GM12891 (cell line): ENCODE data around the gene TRPM1.
A peak's percentile ranks its signal among the peaks of the same experiment; 100 is the strongest.

ENCODE experiments used
- DNase-seq: peaks from one replicate; pipeline ENCODE4 v3.0.0; 2011; ENCODE audit warnings: low spot score; ENCODE audit not compliant: insufficient read length
- FAIRE-seq: peaks from 2 replicates; lab custom pipeline; 2011; peaks lifted over from hg19 to GRCh38; lab: Jason Lieb, UNC
- PAX5 ChIP-seq: IDR thresholded peaks from 2 replicates; pipeline ENCODE4 v1.6.1; 2011; ENCODE audit warnings: low read length, moderate library complexity, mild to moderate bottlenecking; ENCODE audit not compliant: insufficient read depth, severe bottlenecking
- POLR2A ChIP-seq: IDR thresholded peaks from 2 replicates; pipeline ENCODE4 v1.6.1; 2011; ENCODE audit warnings: low read depth, low read length, control low read depth
- POLR2AphosphoS5 ChIP-seq: IDR thresholded peaks from 2 replicates; pipeline ENCODE4 v1.6.1; 2011; ENCODE audit warnings: low read depth, low read length, control low read depth
- POU2F2 ChIP-seq: IDR thresholded peaks from 2 replicates; pipeline ENCODE4 v1.6.1; 2011; ENCODE audit warnings: low read depth, mild to moderate bottlenecking, control low read depth, low read length, moderate library complexity
- SPI1 ChIP-seq: IDR thresholded peaks from 2 replicates; pipeline ENCODE4 v1.6.1; 2011; ENCODE audit warnings: low read depth, low read length, control low read depth
- TAF1 ChIP-seq: IDR thresholded peaks from 2 replicates; pipeline ENCODE4 v1.6.1; 2011; ENCODE audit warnings: low read depth, low read length, control low read depth

The TRPM1 gene

DNA sequence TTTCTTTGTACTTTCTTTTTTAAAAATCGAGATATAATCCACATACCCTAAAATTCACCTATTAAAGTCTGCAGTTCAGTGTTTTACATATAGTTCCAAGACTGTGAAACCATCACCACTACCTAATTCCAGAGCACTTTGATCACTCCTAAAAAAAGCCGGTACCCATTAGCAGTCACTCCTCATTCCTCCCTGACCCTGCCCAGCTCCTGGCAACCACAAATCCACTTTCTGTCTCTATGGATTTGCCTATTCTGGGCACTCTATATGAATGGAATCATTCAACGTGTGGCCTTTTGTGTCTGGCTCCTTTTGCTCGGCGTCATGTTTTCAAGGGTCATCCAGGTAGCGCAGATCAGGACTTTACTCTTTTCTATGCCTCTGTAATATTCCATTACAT, 17.3 kb downstream of the TRPM1 start:
- no peak for FAIRE-seq
- TF ChIP-seq PAX5 (no peak), POLR2A (no peak), POLR2AphosphoS5 (no peak), POU2F2 (no peak), SPI1 (no peak), TAF1 (no peak)

DNA sequence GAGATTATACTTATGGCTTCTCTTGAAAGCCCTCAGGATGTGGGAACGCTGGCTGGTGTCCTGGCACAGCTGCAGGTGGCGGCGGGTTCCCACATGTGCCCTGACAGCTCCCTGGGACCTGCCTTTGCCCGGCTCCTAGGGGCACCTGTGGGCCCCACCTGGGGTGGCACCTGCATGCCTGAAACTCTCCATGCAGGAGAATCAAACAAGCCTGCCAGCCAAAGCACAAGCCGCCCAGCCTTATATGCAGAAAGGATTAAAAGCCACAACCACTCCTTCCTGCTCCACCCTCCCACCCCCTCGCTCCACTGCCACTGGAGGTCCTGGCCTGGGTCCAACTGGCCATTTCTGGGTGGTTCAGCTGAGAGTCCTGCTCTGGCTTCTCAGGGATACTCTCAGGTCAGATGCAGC, 18.1 kb downstream of the TRPM1 start:
- DNase-seq = no peak
- FAIRE-seq = no peak
- TF ChIP-seq POU2F2 = no peak
- no peak for TF ChIP-seq POLR2AphosphoS5
- no peak for TF ChIP-seq TAF1
- no peak for TF ChIP-seq POLR2A

More for the DNA sequence above, 17.3 kb downstream of the TRPM1 start:
- DNase-seq = no peak

DNA sequence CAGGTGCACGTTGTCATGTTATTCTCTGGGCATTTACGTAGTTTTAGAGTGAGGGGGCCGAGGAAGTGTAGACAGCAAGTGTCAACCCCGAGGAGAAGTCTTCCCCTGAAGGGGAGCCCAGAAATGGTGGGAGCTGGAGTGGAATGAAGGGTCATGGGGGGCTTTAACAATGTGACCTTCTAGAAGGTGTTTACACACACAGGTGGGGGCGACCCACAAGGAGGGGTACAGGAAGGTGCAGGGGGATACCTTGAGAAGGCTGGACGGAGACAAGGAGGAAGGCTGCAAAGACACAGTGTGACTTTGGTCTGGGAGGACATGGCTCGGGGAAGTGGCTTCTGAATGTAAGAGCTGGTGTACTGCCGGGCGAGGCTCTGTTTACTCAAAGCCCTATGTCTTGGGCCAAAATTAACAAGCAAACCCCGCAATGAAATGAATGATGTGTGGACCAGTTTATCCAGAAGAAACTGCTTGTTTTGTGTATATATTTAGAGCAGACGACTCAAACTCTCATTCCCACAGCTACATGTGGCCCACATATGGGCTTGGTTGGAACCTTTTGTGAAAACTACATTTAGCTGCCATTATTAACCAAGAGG, 18.7 kb downstream of the TRPM1 start:
- no peak for DNase-seq
- no peak for TF ChIP-seq POLR2AphosphoS5
- no peak for TF ChIP-seq PAX5
- TF ChIP-seq POU2F2 = no peak
- TF ChIP-seq POLR2A = no peak
- TF ChIP-seq SPI1 = no peak
- TF ChIP-seq TAF1 = no peak
- no peak for FAIRE-seq

DNA sequence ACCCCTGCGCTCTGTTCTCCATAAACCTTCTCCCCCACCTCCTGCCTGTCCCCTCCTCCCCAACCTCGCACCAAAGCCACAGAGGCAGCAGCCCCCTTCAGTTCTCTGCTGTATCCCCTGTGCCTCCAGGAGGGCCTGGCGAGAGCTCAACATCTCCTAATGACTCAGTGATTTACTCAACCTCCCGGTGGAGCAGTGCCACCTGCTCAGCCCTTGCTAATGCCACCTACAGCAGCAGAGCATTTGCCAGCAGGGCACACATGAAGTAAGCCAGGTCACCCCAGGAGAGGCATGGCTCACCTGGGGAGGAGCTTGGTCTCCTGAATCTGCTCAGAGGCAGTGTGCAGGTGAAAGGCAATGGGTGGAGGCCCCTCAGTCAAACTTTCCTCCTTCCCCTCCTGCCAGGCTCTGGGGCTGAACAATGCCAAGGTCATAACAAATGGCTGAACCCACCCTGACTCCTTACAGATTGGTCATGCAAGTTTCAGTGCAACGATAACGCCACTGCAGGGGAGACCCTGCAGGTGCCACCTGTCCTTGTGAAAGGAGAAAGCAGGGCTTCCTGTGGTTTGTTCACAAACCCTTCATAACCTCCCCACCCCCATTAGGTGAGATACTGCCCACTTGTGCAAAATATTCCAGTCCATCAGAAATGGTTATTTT, 19.8 kb downstream of the TRPM1 start:
- no peak for TF ChIP-seq PAX5
- TF ChIP-seq TAF1 = no peak
- no peak for TF ChIP-seq POU2F2
- TF ChIP-seq POLR2AphosphoS5 = no peak
- TF ChIP-seq SPI1 = no peak
- no peak for TF ChIP-seq POLR2A
- DNase-seq (no peak), FAIRE-seq (peak; percentile 78)

DNA sequence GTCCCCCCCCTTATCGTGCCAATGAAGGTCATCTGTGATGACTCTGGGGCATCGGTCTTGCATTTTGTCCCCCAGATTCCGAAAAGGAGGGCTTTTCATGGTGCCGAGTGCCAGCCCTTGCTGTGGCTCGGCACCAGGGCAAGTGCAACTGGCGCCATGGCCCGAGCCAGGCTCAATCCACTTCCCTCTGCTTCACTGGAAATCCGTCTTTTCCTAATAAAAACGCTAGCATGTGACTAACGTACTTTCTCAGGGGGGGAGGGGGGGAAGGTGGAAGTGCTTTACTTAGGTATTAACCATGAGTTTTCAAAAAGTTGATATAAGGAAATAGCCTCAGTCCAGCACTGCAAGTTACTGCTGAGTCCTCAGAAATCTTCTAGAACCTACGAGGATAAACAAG, 20.5 kb downstream of the TRPM1 start:
- TF ChIP-seq POLR2AphosphoS5 (no peak), SPI1 (no peak), POU2F2 (no peak), TAF1 (no peak), PAX5 (no peak), POLR2A (no peak)
- DNase-seq (no peak), FAIRE-seq (no peak)

DNA sequence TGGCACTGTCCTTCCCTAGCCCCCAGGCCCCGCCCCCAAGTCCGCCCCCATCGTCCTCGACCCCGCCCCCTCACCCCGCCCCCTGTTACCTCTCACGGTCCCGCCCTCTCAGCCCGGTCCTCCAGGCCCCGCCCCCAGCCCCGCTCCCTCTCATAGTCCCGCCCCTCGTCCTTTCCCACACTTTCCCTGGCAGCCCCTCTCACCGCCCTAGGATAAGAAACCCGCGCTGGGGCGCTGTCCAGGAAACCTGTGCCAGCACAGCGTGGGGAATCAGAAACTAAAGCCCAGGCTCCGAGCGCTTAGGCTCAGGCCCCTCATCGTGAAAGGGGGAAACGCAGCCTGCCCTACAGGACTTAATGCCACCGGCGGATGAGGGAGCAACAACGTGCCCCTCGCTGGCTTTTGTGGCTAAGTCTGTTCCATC, 20.9 kb downstream of the TRPM1 start:
- FAIRE-seq = no peak
- TF ChIP-seq POLR2A = no peak
- TF ChIP-seq POLR2AphosphoS5 = no peak
- DNase-seq = no peak

DNA sequence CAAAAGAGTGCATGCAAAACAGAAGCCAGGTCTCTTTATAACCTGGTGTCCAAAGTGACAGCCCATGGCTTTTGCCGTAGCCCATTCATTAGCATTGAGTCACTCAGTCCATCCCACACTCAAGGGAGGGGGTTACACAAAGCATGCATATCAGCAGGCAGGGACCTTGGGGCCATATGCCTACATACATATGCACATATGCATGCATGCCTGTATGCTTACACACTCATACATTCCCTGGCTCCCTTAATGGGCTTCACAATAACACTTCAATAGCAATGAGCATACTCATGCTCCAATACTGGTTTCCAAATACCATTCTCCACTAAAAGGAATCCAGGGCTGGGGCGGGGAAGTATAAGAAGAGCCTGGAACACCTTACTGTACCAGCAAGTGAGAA, 22.0 kb downstream of the TRPM1 start:
- no peak for FAIRE-seq

DNA sequence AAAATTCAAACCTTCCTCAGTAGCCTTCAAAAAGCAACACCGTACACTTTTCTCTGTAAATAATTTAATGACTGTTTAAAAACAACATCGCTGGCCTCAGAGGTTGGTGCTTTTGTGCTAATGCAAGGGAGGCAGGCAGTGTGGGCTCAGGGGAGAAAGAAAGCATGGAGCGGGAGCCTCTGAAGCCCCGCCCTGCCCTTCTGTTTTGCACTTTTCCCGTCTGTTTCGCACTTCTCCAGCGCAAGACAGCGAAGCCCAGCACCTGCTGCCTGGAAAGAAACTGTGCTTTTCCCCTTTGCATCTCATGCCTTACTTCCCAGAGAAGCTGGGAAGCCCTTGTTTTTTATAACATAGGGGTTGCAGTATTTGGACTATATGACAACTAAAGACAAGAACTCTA, 23.1 kb downstream of the TRPM1 start:
- FAIRE-seq = no peak
- DNase-seq = no peak
- TF ChIP-seq POU2F2 (no peak), POLR2A (no peak), PAX5 (no peak), TAF1 (no peak), POLR2AphosphoS5 (no peak), SPI1 (no peak)

More for the DNA sequence above, 22.0 kb downstream of the TRPM1 start:
- TF ChIP-seq POLR2AphosphoS5 (no peak), SPI1 (no peak), TAF1 (no peak), PAX5 (no peak), POU2F2 (no peak), POLR2A (no peak)
- no peak for DNase-seq

DNA sequence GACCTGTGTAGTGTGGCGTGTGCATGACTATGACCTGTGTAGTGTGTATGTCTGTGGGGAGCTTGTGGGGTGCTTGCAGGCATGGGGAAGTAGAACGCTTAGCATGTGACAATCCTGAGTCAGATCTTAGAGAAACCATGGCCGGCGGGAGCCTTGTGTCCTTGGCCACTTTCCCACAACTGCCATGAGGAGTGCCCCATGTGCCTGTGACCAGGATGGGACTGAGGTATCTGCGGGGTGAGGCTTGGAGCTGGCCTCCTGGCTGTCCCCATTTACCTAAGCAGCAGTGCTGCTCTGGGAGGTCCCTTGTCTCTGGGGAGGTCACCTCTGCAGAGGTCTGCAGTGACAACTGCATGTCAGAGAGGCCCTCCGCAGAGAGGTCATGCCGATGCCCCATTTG, 23.6 kb downstream of the TRPM1 start:
- FAIRE-seq (no peak), DNase-seq (no peak)
- TF ChIP-seq TAF1 (no peak), POU2F2 (no peak), SPI1 (no peak), PAX5 (no peak), POLR2A (no peak), POLR2AphosphoS5 (no peak)

DNA sequence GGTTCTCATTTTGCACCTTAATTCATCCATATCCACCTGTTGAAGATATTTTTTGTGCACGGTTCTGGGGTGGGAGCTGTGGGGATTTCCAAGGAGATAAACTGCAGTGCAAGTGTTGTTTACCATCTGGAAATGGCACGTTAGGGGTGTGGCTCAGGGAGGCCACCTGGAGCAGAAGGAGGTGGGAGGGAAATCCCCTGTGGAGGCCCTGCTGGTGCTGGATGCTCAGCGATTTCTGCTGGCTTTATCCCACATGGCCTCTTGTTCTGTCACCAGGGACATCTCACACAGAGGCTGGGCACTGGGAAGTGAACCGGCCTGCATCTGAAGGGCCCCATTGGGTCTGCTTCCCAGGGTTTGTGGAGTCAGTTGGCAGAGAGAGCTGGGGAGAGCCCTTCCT, 24.3 kb downstream of the TRPM1 start:
- TF ChIP-seq POLR2A (no peak), POLR2AphosphoS5 (no peak), POU2F2 (no peak), PAX5 (no peak), TAF1 (no peak), SPI1 (no peak)
- FAIRE-seq = no peak

More for the DNA sequence above, 24.3 kb downstream of the TRPM1 start:
- no peak for DNase-seq
